HG03342 (cell line): Measurements from ENCODE around the gene PNPLA4.

Experiments
- ATAC-seq: cut with Tn5 transposase; IDR thresholded peaks from one replicate; pipeline ENCODE4 v1.9.1; 2021; ENCODE audit warnings: mild to moderate bottlenecking, moderate library complexity; ENCODE audit not compliant: unreplicated experiment

PNPLA4 gene, protein sequence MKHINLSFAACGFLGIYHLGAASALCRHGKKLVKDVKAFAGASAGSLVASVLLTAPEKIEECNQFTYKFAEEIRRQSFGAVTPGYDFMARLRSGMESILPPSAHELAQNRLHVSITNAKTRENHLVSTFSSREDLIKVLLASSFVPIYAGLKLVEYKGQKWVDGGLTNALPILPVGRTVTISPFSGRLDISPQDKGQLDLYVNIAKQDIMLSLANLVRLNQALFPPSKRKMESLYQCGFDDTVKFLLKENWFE

GRCh38 chrX:7927259-7928167, at the start of gene PNPLA4:
Gene PNPLA4 (minus strand): TSS chrX:7927413. CDS start chrX:7926119, 1,294 bp downstream.
- ATAC-seq, result peak; percentile 89

- no peak for ATAC-seq
Observed at GRCh38 chrX:7972586-7972985, 45.4 kb upstream of the PNPLA4 start.

DNA sequence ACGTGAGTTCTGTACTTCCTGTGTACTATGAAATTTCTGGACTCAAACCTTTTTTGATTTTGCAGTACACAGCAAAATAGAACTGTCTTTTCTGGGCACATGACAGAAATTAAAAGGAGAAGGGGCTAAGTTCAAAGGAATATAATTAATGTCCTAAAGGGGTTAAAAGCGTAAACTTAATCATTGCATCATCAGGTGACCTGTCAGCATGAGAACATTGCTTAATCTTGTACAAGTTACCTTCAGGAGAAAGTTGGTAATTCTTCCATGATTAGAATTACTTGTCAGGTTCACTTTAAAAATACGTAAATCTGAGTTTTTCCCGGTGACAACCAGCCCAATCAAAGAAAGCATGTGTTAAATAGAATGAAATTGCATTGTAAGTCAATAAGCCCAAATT, 43.2 kb upstream of the PNPLA4 start:
- no peak for ATAC-seq

- ATAC-seq, result no peak
Observed at GRCh38 chrX:7965436-7965835, 38.2 kb upstream of the PNPLA4 start.

GRCh38 chrX:7960246-7960645, 33.0 kb upstream of the PNPLA4 start:
- ATAC-seq, result no peak

- ATAC-seq, result no peak
Observed at GRCh38 chrX:7953446-7953845, 26.2 kb upstream of the PNPLA4 start.

- ATAC-seq, result peak; percentile 98
Observed at GRCh38 chrX:7950865-7951264, 23.7 kb upstream of the PNPLA4 start.

DNA sequence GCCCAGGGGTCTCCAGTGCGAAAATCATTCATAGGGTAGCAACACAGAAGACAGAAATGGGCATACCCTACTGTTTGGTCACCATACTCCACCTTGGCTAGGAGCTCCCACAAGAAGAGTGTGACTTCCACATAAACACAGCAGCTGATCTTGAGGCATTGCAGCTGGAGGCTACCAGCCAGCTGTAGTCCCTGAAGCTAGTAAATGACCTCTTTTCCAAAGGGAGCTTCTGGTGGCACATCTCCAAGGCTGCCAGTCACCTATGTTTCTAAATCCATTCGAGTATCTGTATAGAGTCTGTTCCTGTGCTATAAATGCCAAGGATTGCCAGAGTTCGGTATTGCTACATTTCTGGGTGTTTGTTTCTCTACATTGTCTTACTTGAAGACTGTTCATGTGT, 21.3 kb upstream of the PNPLA4 start:
- ATAC-seq, result no peak

DNA sequence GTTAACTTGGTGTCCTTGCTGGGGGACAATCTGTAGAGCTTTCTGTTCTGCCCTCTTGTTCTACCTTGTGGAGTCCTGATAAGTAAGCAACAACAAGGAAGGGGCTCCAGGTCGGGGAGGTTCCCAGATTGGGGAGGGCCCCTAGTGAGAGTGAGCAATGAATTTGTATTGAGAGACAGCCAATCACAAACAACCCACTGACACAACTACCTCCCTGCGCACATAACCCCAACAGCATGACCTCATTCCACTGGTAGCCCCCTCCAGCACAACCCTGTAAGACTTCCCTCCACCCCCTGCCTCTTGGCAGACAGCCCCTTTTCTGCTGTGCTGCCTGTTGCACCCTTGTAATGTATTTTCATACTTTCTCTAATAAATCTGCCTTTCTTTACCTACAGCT, 19.7 kb upstream of the PNPLA4 start:
- ATAC-seq, result no peak

DNA sequence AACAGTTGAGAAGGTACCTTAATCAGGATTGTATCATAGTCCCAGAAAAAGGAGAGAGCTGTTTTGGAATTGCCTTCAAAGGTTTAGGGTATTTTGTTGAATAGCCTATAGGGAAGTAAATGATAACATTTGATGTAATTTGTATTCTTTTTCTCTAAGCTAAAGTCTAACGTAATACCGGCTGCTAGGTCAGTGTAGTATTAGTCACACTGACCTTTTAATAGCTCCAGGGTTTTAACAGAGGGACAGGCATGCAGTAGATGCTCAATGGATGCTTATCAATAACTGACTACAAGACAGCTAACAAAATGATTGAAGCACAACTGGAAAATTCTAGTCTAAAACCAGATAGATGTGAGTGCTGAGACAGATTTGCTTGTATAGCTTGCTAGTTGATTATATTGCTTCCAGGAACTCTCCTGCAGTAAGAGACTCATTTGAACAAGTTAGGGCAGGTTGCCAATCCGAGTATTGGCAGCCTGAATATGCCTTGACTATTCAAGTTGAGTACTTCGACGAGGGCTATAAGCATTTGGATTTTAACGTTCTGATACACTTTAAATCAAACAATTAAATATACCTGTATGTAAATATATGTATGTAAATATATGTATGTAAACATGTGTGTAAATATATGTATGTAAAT, 16.5 kb upstream of the PNPLA4 start:
- no peak for ATAC-seq

DNA sequence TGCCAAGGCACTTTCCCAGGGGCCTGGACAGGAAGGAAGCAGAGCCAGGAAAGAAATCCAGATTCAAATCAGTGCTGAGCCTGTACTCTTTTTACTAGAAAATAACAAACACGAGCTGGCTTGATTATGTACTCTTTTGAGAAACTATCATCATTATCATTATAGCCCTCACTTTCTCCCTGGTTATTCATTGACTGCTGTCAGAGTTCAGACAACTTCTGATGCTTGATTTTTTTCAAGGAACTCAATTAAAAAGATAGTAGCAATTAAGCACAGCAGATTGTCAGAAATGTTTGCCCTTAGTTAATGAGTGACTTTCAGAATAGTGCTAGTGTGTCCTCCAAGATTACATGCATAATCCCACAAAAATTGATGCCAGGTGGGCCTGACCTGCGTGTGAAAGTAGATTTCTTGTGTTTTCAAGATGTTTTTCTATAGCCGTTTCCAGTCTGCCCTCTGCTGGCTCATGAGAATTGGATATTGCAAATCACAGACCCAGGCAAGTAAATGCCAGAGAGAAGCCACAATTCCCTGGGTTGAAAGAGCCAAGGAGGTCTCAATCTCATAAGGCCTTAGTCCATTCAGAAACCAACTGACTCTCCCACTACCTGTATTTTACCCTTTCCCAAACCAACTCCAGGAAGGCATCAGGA, 14.3 kb upstream of the PNPLA4 start:
- peak; percentile 60 for ATAC-seq

DNA sequence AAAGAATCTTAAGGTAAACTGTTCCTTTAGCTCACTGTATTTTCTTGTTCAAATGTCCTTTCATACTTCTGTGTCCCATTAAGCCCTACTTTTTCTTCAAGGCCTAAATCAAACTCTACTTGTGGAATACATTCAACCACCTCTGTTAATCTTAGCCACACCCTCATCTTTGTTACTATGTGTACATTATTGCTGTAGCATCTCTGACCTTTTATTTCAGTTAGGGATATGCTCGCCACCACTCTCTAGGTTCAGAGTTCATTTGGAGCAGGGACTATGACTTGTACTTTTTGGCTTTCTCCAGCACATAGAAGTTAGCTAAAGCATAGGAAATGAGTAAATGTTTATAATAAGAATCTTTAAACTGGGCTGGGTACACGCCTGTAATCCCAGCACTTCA, 6.8 kb upstream of the PNPLA4 start:
- ATAC-seq, result no peak

DNA sequence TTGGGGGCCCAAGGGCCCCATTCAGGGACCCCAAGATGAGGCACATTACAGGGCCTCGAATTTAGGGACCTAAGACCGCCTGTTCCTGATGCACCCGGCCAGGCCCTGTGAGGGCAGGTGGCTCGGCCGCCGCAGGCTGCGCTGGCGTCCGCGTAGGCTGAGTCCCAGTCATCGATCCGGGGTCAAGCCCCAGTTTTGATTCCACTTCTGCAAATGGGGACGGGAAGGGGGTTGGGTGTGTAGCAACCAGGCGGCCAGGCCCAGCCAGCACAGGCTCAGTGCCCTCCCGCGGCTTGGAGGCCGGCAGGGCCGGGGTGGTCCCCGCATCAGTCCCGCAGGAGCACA, 327 bp downstream of the PNPLA4 start:
- ATAC-seq, result peak; percentile 45

- no peak for ATAC-seq
Observed at GRCh38 chrX:7926501-7926900, 712 bp downstream of the PNPLA4 start.

DNA sequence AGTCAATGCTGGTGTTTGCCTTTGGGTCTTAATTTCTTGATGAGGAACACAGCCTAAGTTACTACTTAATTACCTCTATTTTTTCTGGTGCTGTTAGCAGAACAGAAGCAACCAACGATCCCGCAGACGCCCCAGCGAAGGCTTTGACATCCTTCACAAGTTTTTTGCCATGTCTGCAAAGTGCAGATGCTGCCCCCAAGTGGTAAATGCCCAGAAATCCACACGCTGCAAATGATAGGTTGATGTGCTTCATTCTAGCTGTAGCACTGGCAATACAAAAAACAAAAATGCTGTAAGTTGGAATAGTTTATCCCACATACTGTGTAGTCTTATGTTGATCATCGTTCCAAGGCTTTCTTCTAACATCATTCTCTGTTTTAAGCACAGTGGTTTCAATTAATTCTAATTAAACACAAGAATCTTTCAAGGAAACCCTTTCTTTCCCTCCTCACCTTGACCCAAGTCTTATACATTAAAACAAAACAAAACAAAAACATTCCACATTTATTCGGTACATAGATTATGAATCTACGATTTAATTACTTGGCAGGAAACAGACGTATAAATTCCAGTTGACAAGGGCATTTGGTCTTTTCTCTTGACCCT, 1.2 kb downstream of the PNPLA4 start:
- peak; percentile 36 for ATAC-seq

- no peak for ATAC-seq
Observed at GRCh38 chrX:7921750-7922149, 5.5 kb downstream of the PNPLA4 start.

DNA sequence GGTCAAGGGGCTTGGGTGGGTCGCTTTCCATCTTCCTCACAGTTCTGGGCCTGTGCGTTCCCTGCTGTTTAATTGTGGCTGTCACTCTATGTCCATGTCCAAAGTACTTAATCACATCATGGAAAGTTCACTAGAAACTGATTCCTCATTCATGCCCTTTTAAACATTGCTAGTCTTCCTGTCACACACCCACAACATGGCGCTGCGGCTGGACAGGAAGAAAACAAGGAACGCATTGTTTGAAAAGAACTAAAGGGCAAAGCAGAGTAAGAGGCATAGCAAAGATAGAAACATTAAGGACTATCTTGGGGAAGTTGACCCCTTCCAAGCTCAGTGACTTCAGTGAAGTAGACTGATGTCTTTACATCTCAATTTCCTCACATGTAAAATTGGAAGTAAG, 18.4 kb downstream of the PNPLA4 start:
- no peak for ATAC-seq

DNA sequence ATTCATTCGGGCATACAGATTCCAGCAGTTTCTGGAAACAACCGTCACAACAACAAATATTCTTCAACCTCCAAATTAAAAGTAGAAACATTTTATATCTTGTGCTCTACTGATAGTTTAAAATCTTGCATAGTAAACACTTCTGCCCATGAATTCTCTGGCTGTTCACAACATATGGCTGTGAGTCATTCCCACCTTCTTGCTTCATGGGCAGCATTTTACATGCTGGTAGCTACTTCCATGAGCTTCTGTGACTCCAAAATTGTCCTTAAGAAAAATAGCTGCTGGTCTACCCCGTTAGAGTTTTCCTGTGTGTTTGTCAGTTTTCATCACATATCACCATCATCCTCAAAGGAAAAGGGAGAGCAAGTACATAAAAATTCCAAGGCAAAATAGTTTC, 22.7 kb downstream of the PNPLA4 start:
- ATAC-seq, result no peak

DNA sequence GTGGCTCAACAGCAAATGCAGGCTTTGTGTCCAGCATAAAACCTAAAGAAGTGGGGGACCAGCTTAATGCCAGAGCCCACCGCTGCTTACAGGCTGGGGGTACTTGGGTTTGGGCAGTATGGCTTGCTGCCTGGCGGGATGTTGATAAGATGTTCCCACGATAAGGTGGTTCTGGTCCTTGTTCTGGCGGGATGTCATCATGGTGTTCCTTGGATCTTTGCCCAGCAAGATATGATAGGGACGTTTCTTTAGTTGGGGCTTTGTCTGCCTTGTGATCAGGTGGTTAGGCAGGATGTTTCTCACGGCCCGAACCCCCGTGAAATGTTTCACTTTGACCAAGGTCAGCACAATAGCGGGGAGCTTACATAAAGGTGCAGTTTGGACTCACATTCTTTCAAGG, 35.3 kb downstream of the PNPLA4 start:
- no peak for ATAC-seq

- no peak for ATAC-seq
Observed at GRCh38 chrX:7889680-7890079, 37.5 kb downstream of the PNPLA4 start.

GRCh38 chrX:7889135-7889534, 38.1 kb downstream of the PNPLA4 start:
- peak; percentile 54 for ATAC-seq
